AG04450 (cell line): ENCODE results near the gene PNO1. TPM values are rescaled to one million over a fixed set of nuclear protein-coding genes. Genes with fewer than 3 reads are reported as not detected.
A peak's percentile ranks its signal among the peaks of the same experiment; 100 is the strongest.

Experiments
- CTCF ChIA-PET: fragments of 300-600, 350-600 bp; formaldehyde crosslinking; extraction: SDS; loops from one replicate; lab custom pipeline; 2022; ENCODE audit warnings: antibody characterized with exemption, inconsistent platforms; lab: Charles Lee
- POLR2A ChIA-PET: fragments of 350-600 bp; formaldehyde crosslinking; extraction: SDS; loops from one replicate; lab custom pipeline; 2021; ENCODE audit warnings: antibody characterized with exemption, inconsistent platforms; lab: Yijun Ruan, JAX
- DNase-seq: peaks from one replicate; pipeline ENCODE4 v3.0.0-alpha.2; 2011; ENCODE audit warnings: low read depth, low spot score
- H3K27ac ChIP-seq: one replicate; pipeline ENCODE4 v1.5.1; 2012; ENCODE audit warnings: low read depth, low read length, control low read depth
- H3K27me3 ChIP-seq: one replicate; pipeline ENCODE4 v1.6.0; 2012; ENCODE audit warnings: low read length; ENCODE audit not compliant: control insufficient read depth, insufficient read depth
- H3K4me3 ChIP-seq: 2 replicates; pipeline ENCODE4 v1.5.1; 2011; ENCODE audit warnings: mild to moderate bottlenecking, low read depth, low read length, control low read depth
- H3K9me3 ChIP-seq: 2 replicates; pipeline ENCODE4 v1.5.1; 2012; ENCODE audit warnings: low read length; ENCODE audit not compliant: control insufficient read depth, insufficient read depth
- polyA plus RNA-seq: library from polyadenylated mRNA; depleted of rRNA; stranded (reverse); fragments of >200 nt; gene quantifications from 2 replicates; pipeline ENCODE4 v1.2.3, GENCODE V29; 2011
- TF ChIP-seq, protein P1 (sequence below): IDR thresholded peaks from 2 replicates; pipeline ENCODE4 v1.5.1; 2011; ENCODE audit warnings: low read depth, low read length, control low read depth, inconsistent platforms

Gene PNO1
- polyA plus RNA-seq, 1 experiment, result 14.2 TPM

DNA sequence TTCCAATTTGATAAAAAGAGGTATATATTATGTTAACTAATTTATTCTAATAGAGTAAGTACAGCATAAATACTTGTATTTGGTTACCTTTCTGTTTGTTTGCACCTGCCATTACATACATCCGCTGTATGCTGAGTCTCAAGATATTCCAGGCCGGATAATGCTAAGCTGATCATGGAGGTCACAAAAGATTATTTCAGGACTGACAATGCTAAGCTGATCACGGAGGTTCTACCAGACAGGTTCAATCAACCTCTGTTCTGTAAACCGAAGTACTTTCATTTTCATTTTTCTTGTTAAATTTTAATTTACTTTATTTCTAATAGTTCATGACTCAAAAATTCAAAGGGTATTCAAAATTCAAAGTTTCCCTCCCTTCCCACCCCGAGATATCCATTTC is 31.1 kb downstream of the PNO1 start:
- Histone ChIP-seq H3K27me3 (no peaks in the 10 kb centered on the region), H3K27ac (no peak overlapping the region), H3K9me3 (no peaks in the 10 kb centered on the region), H3K4me3 (no peak overlapping the region)
- no peak for DNase-seq
- TF ChIP-seq, protein P1, sequence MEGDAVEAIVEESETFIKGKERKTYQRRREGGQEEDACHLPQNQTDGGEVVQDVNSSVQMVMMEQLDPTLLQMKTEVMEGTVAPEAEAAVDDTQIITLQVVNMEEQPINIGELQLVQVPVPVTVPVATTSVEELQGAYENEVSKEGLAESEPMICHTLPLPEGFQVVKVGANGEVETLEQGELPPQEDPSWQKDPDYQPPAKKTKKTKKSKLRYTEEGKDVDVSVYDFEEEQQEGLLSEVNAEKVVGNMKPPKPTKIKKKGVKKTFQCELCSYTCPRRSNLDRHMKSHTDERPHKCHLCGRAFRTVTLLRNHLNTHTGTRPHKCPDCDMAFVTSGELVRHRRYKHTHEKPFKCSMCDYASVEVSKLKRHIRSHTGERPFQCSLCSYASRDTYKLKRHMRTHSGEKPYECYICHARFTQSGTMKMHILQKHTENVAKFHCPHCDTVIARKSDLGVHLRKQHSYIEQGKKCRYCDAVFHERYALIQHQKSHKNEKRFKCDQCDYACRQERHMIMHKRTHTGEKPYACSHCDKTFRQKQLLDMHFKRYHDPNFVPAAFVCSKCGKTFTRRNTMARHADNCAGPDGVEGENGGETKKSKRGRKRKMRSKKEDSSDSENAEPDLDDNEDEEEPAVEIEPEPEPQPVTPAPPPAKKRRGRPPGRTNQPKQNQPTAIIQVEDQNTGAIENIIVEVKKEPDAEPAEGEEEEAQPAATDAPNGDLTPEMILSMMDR, result no peak
- ChIA-PET CTCF (interaction anchor here (1.2 to 1.6 kb wide), 3 partner anchors 13 to 67 kb away, joined by 3 to 5 read pairs (median 3); no protein-coding TSS in a partner anchor), POLR2A (no interaction called here)

DNA sequence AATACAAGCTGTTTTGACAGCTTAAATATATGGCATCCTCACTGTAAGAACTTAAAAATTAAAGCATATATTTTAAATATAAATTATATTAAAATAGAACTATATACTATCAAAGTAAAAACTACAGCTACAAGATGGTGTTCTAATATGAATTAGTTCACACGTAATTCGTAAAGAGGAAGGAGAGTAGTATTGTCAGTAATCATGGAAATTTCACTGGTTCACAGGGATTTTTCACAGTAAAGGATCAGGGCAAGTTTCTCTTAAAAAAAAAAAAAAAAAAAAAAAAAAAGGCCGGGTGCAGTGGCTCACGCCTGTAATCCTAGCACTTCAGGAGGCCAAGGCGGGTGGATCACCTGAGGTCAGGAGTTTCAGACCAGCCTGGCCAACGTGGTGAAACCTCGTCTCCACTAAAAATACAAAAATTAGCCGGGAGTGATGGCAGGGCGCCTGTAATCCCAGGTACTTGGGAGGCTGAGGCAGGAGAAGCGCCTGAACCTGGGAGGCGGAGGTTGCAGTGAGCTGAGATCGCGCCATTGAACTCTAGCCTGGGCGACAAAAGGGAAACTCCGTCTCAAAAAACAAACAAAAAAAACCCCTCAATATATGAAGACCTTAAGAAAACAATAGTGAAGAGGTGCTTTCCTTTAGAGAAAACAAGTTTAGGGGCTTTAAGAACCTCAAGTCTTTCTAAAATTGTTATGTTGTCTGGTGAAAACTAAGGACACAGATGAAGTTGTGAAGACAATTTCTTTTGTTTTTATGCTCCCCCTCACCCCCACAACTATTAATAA is 32.5 kb downstream of the PNO1 start:
- Histone ChIP-seq H3K27ac (no peak overlapping the region), H3K27me3 (no peaks in the 10 kb centered on the region), H3K4me3 (no peak overlapping the region), H3K9me3 (no peaks in the 10 kb centered on the region)
- POLR2A ChIA-PET, result interaction anchor here (0.7 kb wide), 1 partner anchor 48 kb away, joined by 5 read pairs; no protein-coding TSS in a partner anchor
- no peak for DNase-seq
- CTCF ChIA-PET, result interaction anchor here (1.2 to 1.6 kb wide), 2 partner anchors 17 to 68 kb away, joined by 3 to 5 read pairs; no protein-coding TSS in a partner anchor
- TF ChIP-seq, protein P1, result no peak

DNA sequence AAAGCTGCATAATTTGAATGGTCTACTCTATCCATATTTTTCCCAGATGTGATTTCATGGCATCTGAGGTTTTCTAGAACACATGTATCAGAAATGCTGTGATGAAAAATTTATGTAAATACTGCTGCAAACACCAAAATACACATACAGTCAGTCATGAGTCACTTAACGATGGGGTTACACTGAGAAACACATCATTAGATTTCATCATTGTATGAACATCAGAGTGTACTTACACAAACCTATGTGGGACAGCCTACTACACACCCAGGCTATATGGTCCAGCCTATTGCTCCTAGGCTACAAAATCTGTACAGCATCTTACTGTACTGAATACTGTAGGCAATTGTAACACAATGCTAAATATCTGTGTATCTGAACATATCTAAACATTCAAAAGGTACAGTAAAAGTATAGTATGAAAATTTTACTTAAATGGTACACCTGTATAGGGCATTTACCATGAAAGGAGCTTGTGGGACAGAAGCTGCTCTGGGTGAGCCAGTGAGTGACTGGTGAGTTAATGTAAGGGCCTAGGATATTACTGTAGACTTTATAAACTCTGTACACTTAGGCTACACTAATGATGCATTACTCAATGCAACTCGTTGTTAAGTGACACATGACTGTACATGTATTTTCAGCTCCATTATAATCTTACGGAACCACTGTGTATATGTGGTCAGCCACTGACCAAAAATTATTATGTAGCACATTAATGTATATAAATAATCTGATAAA is 33.5 kb downstream of the PNO1 start:
- DNase-seq, result peak; percentile 61
- H3K9me3 ChIP-seq, result no peaks in the 10 kb centered on the region
- H3K4me3 ChIP-seq, result no peak overlapping the region
- peak overlapping the region; percentile 66 for H3K27ac ChIP-seq
- ChIA-PET POLR2A (no interaction called here), CTCF (interaction anchor here (1.2 kb wide), 1 partner anchor 53 kb away, joined by 5 read pairs; no protein-coding TSS in a partner anchor)
- TF ChIP-seq, protein P1, result no peak
- no peaks in the 10 kb centered on the region for H3K27me3 ChIP-seq

DNA sequence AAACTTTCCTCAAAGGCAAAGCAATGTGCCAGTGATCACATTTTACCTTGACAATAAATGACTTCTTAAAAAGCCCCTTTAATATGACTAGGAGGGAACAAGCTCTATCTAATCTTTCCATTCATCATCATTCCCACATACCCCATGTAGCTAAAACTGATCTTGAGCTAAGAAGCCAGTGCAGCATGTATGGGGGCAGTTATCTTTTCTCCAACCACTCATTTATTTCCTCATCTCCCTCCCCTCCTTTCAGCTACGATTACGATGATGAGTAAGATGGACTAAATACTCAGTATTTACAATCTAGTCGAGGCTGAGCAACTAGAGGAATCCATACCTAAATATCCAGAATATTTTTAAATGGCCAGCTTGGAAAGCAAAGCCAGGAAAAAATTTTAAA is 35.5 kb downstream of the PNO1 start:
- POLR2A ChIA-PET, result no interaction called here
- no peaks in the 10 kb centered on the region for H3K27me3 ChIP-seq
- no peak overlapping the region for H3K4me3 ChIP-seq
- H3K9me3 ChIP-seq, result no peaks in the 10 kb centered on the region
- CTCF ChIA-PET, result interaction anchor here (1.0 to 1.1 kb wide), 2 partner anchors 17 to 165 kb away, joined by 3 read pairs; no protein-coding TSS in a partner anchor
- no peak for DNase-seq
- TF ChIP-seq, protein P1, result no peak
- H3K27ac ChIP-seq, result no peak overlapping the region
